ES-I3 (cell line): ENCODE measurements around the gene MAP3K4.

ENCODE experiments used
- H3K36me3 ChIP-seq: 2 replicates; pipeline ENCODE4 v1.6.1; 2013; ENCODE audit warnings: mild to moderate bottlenecking, low read length, control low read depth, moderate library complexity; ENCODE audit not compliant: insufficient read depth
- H3K4me1 ChIP-seq: 2 replicates; pipeline ENCODE4 v1.6.1; 2013; ENCODE audit warnings: mild to moderate bottlenecking, control low read depth, low read length; ENCODE audit not compliant: insufficient read depth
- H3K9ac ChIP-seq: 2 replicates; pipeline ENCODE4 v1.6.1; 2013; ENCODE audit warnings: low read depth, mild to moderate bottlenecking, low read length, moderate library complexity
- H3K9me3 ChIP-seq: 2 replicates; pipeline ENCODE4 v1.6.1; 2013; ENCODE audit warnings: mild to moderate bottlenecking, low read length, moderate library complexity; ENCODE audit not compliant: control insufficient read depth, insufficient read depth

Gene MAP3K4

DNA sequence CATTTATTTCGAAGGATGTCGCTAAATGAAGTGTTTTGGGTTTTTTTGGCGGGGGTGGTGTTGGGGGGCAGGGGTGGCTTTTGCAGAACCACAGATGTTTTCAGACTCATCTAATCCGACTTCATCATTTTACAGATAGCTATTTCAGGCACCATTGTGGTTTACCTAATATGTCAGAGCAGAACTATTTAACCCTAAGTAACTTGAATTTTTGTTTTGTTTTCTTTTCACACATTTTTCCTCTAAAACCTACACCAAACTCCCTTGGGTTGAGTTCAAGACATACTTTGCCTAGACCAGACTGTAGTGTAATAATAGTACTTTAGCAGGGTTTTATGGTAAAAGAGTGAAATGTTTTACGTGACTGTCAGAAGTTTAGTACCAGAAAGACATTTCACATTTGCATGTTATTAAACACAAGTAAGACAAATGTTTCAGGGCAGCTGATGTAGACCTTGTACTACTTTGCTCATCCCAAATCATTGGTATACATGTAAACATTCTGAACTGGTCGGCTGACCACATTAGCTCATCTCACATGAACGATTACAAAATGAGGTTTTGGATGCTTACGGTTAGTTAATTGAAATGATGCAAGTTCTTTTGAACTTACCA is 37.7 kb downstream of the MAP3K4 start:
- H3K9ac ChIP-seq: no peak overlapping the region
- peaks cover 8% of the 10 kb centered on the region; the same call in 1 of the 2 replicates for H3K4me1 ChIP-seq
- H3K36me3 ChIP-seq: no peaks in the 10 kb centered on the region
- H3K9me3 ChIP-seq: no peaks in the 10 kb centered on the region

DNA sequence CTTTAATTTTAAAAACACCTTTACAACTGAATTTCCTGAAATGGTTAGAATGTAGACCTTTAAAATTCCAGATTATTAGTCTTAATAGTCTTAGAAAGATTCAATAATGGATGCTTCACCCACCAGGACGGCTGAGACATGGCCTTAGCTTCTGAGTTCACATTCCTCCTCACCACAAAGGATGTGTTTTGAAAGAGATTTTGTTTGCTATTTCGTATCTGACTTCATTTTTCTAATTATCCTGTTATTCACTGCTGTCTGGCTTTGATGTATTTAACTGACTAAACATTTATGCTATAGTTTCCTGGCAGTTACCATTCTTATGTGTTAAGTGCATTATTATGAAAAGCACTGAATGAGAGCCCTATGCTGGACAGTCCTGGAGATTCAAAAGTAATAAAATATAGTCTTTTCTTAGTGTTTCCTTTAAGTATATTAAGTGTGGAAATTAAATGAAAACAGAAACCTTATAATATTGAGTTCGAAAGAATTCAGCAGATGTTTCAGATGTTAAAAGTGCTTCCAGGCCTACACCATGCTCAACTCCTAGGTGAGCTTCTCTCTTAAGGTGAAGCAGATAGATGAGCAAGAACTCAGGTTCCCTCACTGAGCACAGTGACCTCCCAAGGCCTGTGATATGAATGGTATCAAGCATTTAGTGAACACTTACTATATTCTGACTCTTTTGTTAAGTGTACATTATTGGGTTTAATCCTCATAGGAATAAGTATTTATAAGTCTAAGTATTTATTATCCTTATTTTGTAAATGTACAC is 40.3 kb downstream of the MAP3K4 start:
- H3K9me3 ChIP-seq: no peaks in the 10 kb centered on the region
- peaks cover 15% of the 10 kb centered on the region for H3K4me1 ChIP-seq
- H3K9ac ChIP-seq: no peak overlapping the region
- H3K36me3 ChIP-seq: no peaks in the 10 kb centered on the region

DNA sequence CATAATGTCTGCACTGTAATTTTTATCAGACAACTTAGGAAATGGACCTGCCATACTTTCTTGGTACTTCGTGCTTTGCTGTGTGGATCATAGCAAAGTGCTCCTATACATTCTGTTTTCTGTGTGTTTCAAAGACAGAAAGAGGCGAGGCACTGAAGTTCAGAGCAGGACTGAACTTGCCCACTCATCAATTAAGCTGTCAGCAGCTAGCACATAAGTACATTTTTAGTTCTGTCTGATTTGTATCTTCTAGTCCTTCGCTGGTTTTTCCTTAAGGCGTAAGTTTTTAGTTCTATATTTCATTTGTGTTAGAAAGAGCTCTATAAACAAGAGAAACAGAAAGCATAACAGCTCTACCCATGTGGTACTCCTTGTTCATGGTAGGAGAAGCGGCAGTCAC is 42.1 kb downstream of the MAP3K4 start:
- Histone ChIP-seq H3K4me1 (peaks cover 15% of the 10 kb centered on the region), H3K9ac (no peak overlapping the region; the same call in 1 of the 2 replicates), H3K9me3 (no peaks in the 10 kb centered on the region), H3K36me3 (no peaks in the 10 kb centered on the region)

GRCh38 chr6:161035182-161035980 is 43.8 kb downstream of the MAP3K4 start:
- no peaks in the 10 kb centered on the region for H3K36me3 ChIP-seq
- peaks cover 15% of the 10 kb centered on the region for H3K4me1 ChIP-seq
- H3K9me3 ChIP-seq: no peaks in the 10 kb centered on the region
- H3K9ac ChIP-seq: no peak overlapping the region

GRCh38 chr6:161035981-161036263 is 44.4 kb downstream of the MAP3K4 start:
- no peak overlapping the region for H3K9ac ChIP-seq
- no peaks in the 10 kb centered on the region for H3K9me3 ChIP-seq
- no peaks in the 10 kb centered on the region; the same call in 1 of the 2 replicates for H3K36me3 ChIP-seq
- H3K4me1 ChIP-seq: peaks cover 15% of the 10 kb centered on the region

DNA sequence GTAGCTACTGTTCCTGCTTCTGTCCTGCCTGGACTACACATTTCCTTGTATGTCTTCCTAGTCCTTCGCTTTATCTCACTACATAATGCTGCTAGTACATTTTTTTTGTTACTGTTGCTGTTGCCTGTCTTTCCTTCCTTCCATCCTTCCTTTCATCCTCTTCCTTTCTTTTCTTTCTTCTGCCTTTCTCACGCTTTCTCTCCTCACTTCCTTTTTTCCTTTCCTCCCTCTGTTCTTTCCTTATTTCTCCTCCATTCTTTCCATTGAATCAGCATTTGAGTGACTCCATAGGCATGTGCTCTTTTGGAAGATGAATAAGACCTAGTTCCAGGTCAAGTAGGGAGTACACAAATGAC is 46.3 kb downstream of the MAP3K4 start:
- Histone ChIP-seq H3K9ac (no peak overlapping the region), H3K9me3 (no peaks in the 10 kb centered on the region), H3K4me1 (peaks cover 15% of the 10 kb centered on the region), H3K36me3 (no peaks in the 10 kb centered on the region; the same call in 1 of the 2 replicates)

DNA sequence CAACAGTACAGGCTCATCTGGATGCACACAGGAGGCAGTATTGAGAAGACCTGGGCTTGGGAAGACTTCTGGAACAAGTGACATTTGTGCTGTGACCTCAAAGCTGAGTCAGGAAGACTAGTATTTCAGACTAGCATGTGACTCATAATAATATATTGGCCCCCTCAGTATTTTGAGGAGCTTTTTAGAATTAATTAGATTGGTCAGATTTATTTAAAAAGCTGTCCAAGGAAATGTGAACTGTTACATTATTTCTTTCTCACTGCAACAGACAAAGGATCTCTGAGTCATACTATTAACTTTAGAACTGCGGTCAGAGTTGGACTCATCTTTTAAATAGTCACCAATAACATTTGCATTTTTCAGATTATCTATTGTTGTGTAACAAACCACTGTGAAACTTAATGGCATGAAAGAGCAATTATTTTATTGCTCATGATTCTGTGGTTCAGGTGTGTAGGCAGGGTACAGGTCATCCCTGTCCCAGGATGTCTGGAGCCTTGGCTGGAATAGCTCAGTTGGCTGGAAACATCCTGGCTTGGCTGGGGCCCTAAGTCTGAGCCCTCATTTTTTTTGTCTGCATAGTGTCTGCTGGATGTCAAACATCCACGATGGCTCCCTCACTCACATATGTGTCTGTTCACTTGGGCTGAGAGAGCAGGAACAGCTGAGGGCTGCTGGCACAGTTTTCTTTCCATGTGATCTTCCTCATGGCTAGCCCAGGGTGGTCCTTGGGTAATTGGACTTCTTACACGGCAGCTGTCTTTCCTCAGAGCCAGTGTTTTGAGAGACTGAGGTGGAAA is 46.9 kb downstream of the MAP3K4 start:
- H3K4me1 ChIP-seq: peaks cover 15% of the 10 kb centered on the region
- no peak overlapping the region for H3K9ac ChIP-seq
- no peaks in the 10 kb centered on the region for H3K9me3 ChIP-seq
- no peaks in the 10 kb centered on the region; the same call in 1 of the 2 replicates for H3K36me3 ChIP-seq

- Histone ChIP-seq H3K9me3 (no peaks in the 10 kb centered on the region), H3K36me3 (no peaks in the 10 kb centered on the region; the same call in 1 of the 2 replicates), H3K9ac (no peak overlapping the region), H3K4me1 (no peaks in the 10 kb centered on the region)
Measured at GRCh38 chr6:161041274-161041673, 49.7 kb downstream of the MAP3K4 start.

GRCh38 chr6:161044335-161044734 is 52.8 kb downstream of the MAP3K4 start:
- Histone ChIP-seq H3K36me3 (peaks cover 5% of the 10 kb centered on the region; the same call in 1 of the 2 replicates), H3K9ac (no peak overlapping the region), H3K9me3 (no peaks in the 10 kb centered on the region), H3K4me1 (no peaks in the 10 kb centered on the region)

- H3K4me1 ChIP-seq: no peaks in the 10 kb centered on the region
- H3K9me3 ChIP-seq: no peaks in the 10 kb centered on the region
- no peak overlapping the region for H3K9ac ChIP-seq
- peaks cover 11% of the 10 kb centered on the region for H3K36me3 ChIP-seq
Measured at GRCh38 chr6:161048641-161049040, 57.1 kb downstream of the MAP3K4 start.

GRCh38 chr6:161050134-161050765 is 58.7 kb downstream of the MAP3K4 start:
- Histone ChIP-seq H3K4me1 (no peaks in the 10 kb centered on the region), H3K9ac (no peak overlapping the region), H3K36me3 (peaks cover 11% of the 10 kb centered on the region)

GRCh38 chr6:161053103-161053502 is 61.5 kb downstream of the MAP3K4 start:
- H3K36me3 ChIP-seq: peaks cover 11% of the 10 kb centered on the region
- H3K9ac ChIP-seq: no peak overlapping the region
- H3K9me3 ChIP-seq: no peaks in the 10 kb centered on the region
- H3K4me1 ChIP-seq: no peaks in the 10 kb centered on the region; the same call in 1 of the 2 replicates

More at GRCh38 chr6:161050134-161050765, 58.7 kb downstream of the MAP3K4 start:
- no peaks in the 10 kb centered on the region for H3K9me3 ChIP-seq

DNA sequence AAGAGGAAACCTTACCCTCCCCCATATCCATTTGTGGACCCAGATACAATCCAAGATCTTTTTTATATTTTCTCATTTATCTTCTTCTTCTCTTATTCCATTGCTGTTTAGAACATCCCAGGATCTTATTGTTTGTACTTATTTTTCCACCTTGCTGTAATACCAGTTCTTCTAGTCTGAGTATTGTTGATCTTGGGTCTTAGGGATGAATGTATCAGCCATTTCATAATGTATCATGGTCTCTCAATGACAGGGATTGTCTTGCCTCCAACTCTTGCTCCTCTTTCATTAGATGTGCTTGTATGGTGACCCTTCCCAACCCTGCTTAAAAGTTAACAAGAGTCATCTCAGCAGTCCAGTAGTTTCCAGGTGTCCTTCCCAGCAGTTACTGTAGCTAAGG is 63.3 kb downstream of the MAP3K4 start:
- no peaks in the 10 kb centered on the region; the same call in 1 of the 2 replicates for H3K4me1 ChIP-seq
- H3K9me3 ChIP-seq: no peaks in the 10 kb centered on the region
- no peak overlapping the region for H3K9ac ChIP-seq
- peaks cover 6% of the 10 kb centered on the region; the same call in 1 of the 2 replicates for H3K36me3 ChIP-seq
